ENCODE measurements around the gene RAD50. TPM values are rescaled to one million over a fixed set of nuclear protein-coding genes. Genes with fewer than 3 reads are reported as not detected.

The RAD50 gene
- polyA plus RNA-seq, 1 donor (not counting 4 experiments of a cell fraction or from before 2014, with no cell fraction given), result 26.3 TPM

- no peak for FAIRE-seq
- H3K4me2 ChIP-seq (ENCODE audit: control insufficient read depth, extremely low read depth, insufficient read depth, low read depth, low read length), result no peak overlapping the region
Measured at GRCh38 chr5:132586063-132586462, 29.3 kb downstream of the RAD50 start.

GRCh38 chr5:132589467-132589866 is 32.7 kb downstream of the RAD50 start:
- Histone ChIP-seq H2AFZ (ENCODE audit: control insufficient read depth, low read length) (no peak overlapping the region), H3K27me3 (ENCODE audit: control insufficient read depth, extremely low read depth, insufficient read depth, low read length) (no peaks in the 10 kb centered on the region), H3K27ac (ENCODE audit: control insufficient read depth, insufficient read depth, low read length) (no peak overlapping the region), H3K4me3 (ENCODE audit: control insufficient read depth in 2 of 3, extremely low read depth in 1 of 3, insufficient read depth in 2 of 3, low read depth in 1 of 3, low read length in 3 of 3) (no peak overlapping the region), H4K20me1 (ENCODE audit: control insufficient read depth, extremely low read depth, insufficient read depth, low read length) (no peaks in the 10 kb centered on the region), H3K79me2 (ENCODE audit: control insufficient read depth, insufficient read depth, low read length) (no peaks in the 10 kb centered on the region), H3K4me1 (ENCODE audit: control insufficient read depth, extremely low read depth, insufficient read depth, low read length) (no peaks in the 10 kb centered on the region), H3K9me1 (ENCODE audit: control insufficient read depth, extremely low read depth, insufficient read depth, low read length) (no peaks in the 10 kb centered on the region), H3K36me3 (ENCODE audit: control insufficient read depth in 2 of 2, extremely low read depth in 1 of 2, insufficient read depth in 2 of 2, low read length in 2 of 2) (peaks cover 3 to 20% of the 10 kb centered on the region in 2 experiments), H3K4me2 (ENCODE audit: control insufficient read depth, extremely low read depth, insufficient read depth, low read depth, low read length) (no peak overlapping the region), H3K9me3 (ENCODE audit: control insufficient read depth, low read depth, low read length) (no peaks in the 10 kb centered on the region), H3K9ac (ENCODE audit: control insufficient read depth, extremely low read depth, insufficient read depth, low read length) (no peak overlapping the region)
- no peak for FAIRE-seq
- dilution Hi-C loops (cut with MboI; ENCODE audit: extremely low pct_ligation_motif_present, low sequenced_read_pairs), result no loop called here
- TF ChIP-seq CTCF (optimal IDR thresholded peaks at IDR 0.05 in 1 of 3, IDR thresholded peaks at IDR 0.05 in 1 of 3, conservative IDR thresholded peaks at IDR 0.05 in 1 of 3; ENCODE audit: extremely low read depth in 1 of 3, insufficient read depth in 2 of 3, low read length in 3 of 3) (no peak), EZH2 (IDR thresholded peaks at IDR 0.05; ENCODE audit: low read length) (no peak)
- no peak for DNase-seq (ENCODE audit: low read depth, low spot score)

More at GRCh38 chr5:132586063-132586462, 29.3 kb downstream of the RAD50 start:
- peaks cover 8 to 14% of the 10 kb centered on the region in 2 experiments for H3K36me3 ChIP-seq (ENCODE audit: control insufficient read depth in 2 of 2, extremely low read depth in 1 of 2, insufficient read depth in 2 of 2, low read length in 2 of 2)
- no peaks in the 10 kb centered on the region for H4K20me1 ChIP-seq (ENCODE audit: control insufficient read depth, extremely low read depth, insufficient read depth, low read length)
- no peak for DNase-seq (ENCODE audit: low read depth, low spot score)
- H3K4me3 ChIP-seq (ENCODE audit: control insufficient read depth in 2 of 3, extremely low read depth in 1 of 3, insufficient read depth in 2 of 3, low read depth in 1 of 3, low read length in 3 of 3), result no peak overlapping the region
- H3K79me2 ChIP-seq (ENCODE audit: control insufficient read depth, insufficient read depth, low read length), result no peaks in the 10 kb centered on the region
- no peaks in the 10 kb centered on the region for H3K9me3 ChIP-seq (ENCODE audit: control insufficient read depth, low read depth, low read length)
- H3K27ac ChIP-seq (ENCODE audit: control insufficient read depth, insufficient read depth, low read length), result no peak overlapping the region
- no peaks in the 10 kb centered on the region for H3K9me1 ChIP-seq (ENCODE audit: control insufficient read depth, extremely low read depth, insufficient read depth, low read length)
- dilution Hi-C loops (cut with MboI; ENCODE audit: extremely low pct_ligation_motif_present, low sequenced_read_pairs), result no loop called here
- no peaks in the 10 kb centered on the region for H3K27me3 ChIP-seq (ENCODE audit: control insufficient read depth, extremely low read depth, insufficient read depth, low read length)
- TF ChIP-seq EZH2 (IDR thresholded peaks at IDR 0.05; ENCODE audit: low read length) (no peak), CTCF (optimal IDR thresholded peaks at IDR 0.05 in 1 of 3, IDR thresholded peaks at IDR 0.05 in 1 of 3, conservative IDR thresholded peaks at IDR 0.05 in 1 of 3; ENCODE audit: extremely low read depth in 1 of 3, insufficient read depth in 2 of 3, low read length in 3 of 3) (no peak)
- H3K9ac ChIP-seq (ENCODE audit: control insufficient read depth, extremely low read depth, insufficient read depth, low read length), result no peak overlapping the region
- no peak overlapping the region for H2AFZ ChIP-seq (ENCODE audit: control insufficient read depth, low read length)
- no peaks in the 10 kb centered on the region for H3K4me1 ChIP-seq (ENCODE audit: control insufficient read depth, extremely low read depth, insufficient read depth, low read length)

Data from keratinocyte (primary cell).